Neutrophil (primary cell): ENCODE data around the gene RAP2C.

ENCODE experiments used
- H3K27ac ChIP-seq: fragments of 200-600 bp; sonication (generic); 2 replicates; pipeline ENCODE4 v1.5.1; 2016; ENCODE audit warnings: mild to moderate bottlenecking, moderate library complexity
- H3K27me3 ChIP-seq: fragments of 200-600 bp; sonication (generic); 2 replicates; pipeline ENCODE4 v1.6.0; 2016; ENCODE audit warnings: mild to moderate bottlenecking
- H3K36me3 ChIP-seq: fragments of 200-600 bp; sonication (generic); 2 replicates; pipeline ENCODE4 v1.5.1; 2017
- H3K4me1 ChIP-seq, 2 experiments: fragments of 200-600 bp in 1 of 2; sonication (generic) in 1 of 2; 1 replicate in 1 of 2; 2 replicates in 1 of 2; pipeline versions ENCODE4 v1.5.1 to v1.6.1; 2013 to 2016; ENCODE audit warnings: low read depth in 1 of 2, low read length in 1 of 2, mild to moderate bottlenecking in 1 of 2, moderate library complexity in 1 of 2; ENCODE audit not compliant: control insufficient read depth in 1 of 2, insufficient read depth in 1 of 2
- H3K4me3 ChIP-seq, 2 experiments: fragments of 200-600 bp in 1 of 2; sonication (generic) in 1 of 2; 1 replicate in 1 of 2; 2 replicates in 1 of 2; pipeline ENCODE4 v1.5.1; 2013 to 2016; ENCODE audit warnings: low read depth in 1 of 2, low read length in 1 of 2, mild to moderate bottlenecking in 1 of 2, moderate library complexity in 1 of 2
- H3K9me3 ChIP-seq: fragments of 200-600 bp; sonication (generic); 2 replicates; pipeline ENCODE4 v1.5.1; 2016
- TF ChIP-seq, protein P1 (sequence below): fragments of 200-600 bp; sonication (generic); IDR thresholded peaks from 2 replicates; pipeline ENCODE4 v1.5.1; 2016; ENCODE audit warnings: antibody characterized with exemption

RAP2C gene

DNA sequence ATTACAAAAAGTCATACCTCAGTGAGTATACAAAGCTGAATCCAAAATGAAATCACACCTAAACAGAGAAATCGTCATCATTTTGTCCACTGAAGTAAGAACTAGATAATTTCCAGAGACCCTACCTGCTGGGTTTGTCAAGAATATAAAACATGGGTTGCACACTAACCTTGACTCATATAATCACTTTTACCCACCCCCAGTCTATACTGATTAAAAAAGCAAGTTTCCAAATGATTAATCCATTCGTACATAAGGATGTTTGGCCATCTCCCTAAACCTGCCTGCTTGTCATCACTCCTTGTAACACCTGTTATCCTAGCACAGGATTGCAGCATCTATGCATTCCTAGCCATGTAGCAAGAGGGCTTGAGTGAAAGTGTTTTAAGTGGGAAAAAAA, 4.7 kb downstream of the RAP2C start:
- H3K4me3 ChIP-seq, result no peak overlapping the region
- H3K36me3 ChIP-seq, result peaks cover 30% of the 10 kb centered on the region
- no peak overlapping the region for H3K27ac ChIP-seq
- H3K4me1 ChIP-seq, result peaks cover 27 to 31% of the 10 kb centered on the region in 2 experiments
- no peaks in the 10 kb centered on the region for H3K27me3 ChIP-seq
- TF ChIP-seq, protein P1, sequence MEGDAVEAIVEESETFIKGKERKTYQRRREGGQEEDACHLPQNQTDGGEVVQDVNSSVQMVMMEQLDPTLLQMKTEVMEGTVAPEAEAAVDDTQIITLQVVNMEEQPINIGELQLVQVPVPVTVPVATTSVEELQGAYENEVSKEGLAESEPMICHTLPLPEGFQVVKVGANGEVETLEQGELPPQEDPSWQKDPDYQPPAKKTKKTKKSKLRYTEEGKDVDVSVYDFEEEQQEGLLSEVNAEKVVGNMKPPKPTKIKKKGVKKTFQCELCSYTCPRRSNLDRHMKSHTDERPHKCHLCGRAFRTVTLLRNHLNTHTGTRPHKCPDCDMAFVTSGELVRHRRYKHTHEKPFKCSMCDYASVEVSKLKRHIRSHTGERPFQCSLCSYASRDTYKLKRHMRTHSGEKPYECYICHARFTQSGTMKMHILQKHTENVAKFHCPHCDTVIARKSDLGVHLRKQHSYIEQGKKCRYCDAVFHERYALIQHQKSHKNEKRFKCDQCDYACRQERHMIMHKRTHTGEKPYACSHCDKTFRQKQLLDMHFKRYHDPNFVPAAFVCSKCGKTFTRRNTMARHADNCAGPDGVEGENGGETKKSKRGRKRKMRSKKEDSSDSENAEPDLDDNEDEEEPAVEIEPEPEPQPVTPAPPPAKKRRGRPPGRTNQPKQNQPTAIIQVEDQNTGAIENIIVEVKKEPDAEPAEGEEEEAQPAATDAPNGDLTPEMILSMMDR, result no peak
- H3K9me3 ChIP-seq, result no peaks in the 10 kb centered on the region

DNA sequence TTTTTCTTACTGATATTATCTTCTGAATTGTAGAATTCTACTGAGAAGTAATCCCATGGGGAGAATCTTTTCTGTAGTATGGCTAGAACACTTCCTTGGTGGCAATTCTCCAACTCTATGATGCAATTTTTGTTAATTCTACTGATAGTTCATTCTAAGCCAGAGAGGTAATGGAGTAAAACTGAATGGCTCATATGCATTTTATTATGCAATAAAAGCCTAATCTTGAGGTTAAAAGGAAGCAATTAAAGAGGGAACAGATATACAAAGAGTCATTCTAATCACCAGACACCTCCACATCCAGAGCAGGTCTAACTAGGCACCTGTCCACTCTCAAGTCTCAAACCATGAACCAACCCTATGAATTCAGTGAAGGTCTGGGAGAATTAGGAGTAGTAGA, 9.7 kb downstream of the RAP2C start:
- TF ChIP-seq, protein P1, result no peak
- Histone ChIP-seq H3K27ac (no peak overlapping the region), H3K4me3 (no peak overlapping the region), H3K36me3 (peaks cover 30% of the 10 kb centered on the region), H3K4me1 (peaks cover 3 to 4% of the 10 kb centered on the region in 2 experiments), H3K27me3 (no peaks in the 10 kb centered on the region), H3K9me3 (no peaks in the 10 kb centered on the region)

DNA sequence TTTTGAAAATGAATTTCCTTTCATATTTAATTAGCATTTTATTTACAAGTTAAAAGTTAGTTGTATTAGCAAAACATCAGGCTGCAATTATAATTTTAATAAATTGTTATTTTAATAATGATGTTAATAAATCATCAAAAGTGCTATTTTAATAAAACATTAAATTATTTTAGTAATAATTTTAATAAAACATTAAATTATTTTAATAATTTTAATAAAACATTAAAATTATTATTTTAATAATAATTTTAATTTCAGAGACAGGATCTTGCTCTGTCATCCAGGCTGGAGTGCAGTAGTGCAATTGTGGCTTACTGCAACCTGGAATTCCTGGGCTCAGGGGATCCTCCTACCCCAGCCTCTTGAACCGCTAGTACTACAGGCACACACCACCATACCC, 10.8 kb downstream of the RAP2C start:
- peaks cover 22% of the 10 kb centered on the region for H3K36me3 ChIP-seq
- H3K9me3 ChIP-seq, result no peaks in the 10 kb centered on the region
- H3K4me1 ChIP-seq, result peaks cover 2 to 3% of the 10 kb centered on the region in 2 experiments
- no peak overlapping the region for H3K27ac ChIP-seq
- no peak overlapping the region for H3K4me3 ChIP-seq
- TF ChIP-seq, protein P1, result no peak
- H3K27me3 ChIP-seq, result no peaks in the 10 kb centered on the region

DNA sequence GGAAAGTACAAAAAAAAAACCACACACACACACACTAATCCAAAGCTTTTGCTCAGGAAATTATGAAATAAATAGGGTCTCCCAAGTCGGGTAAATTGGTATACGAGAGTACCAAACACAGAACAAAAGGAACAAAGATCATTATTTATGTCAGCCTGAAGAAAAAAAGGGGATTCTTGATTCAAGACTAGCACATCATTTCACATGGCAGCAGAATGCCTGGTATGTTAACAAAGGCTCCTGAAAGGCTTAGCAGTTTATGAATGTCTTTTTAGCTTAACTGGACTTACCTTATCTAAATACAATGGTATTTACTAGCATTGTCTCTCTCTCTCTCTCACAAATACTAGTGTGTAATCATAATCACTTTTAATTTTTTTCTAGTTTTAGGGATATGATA, 11.3 kb downstream of the RAP2C start:
- H3K36me3 ChIP-seq, result peaks cover 18% of the 10 kb centered on the region
- no peaks in the 10 kb centered on the region for H3K9me3 ChIP-seq
- H3K27me3 ChIP-seq, result no peaks in the 10 kb centered on the region
- H3K27ac ChIP-seq, result no peak overlapping the region
- no peak overlapping the region for H3K4me3 ChIP-seq
- H3K4me1 ChIP-seq, result peaks cover 2 to 3% of the 10 kb centered on the region in 2 experiments
- TF ChIP-seq, protein P1, result no peak

DNA sequence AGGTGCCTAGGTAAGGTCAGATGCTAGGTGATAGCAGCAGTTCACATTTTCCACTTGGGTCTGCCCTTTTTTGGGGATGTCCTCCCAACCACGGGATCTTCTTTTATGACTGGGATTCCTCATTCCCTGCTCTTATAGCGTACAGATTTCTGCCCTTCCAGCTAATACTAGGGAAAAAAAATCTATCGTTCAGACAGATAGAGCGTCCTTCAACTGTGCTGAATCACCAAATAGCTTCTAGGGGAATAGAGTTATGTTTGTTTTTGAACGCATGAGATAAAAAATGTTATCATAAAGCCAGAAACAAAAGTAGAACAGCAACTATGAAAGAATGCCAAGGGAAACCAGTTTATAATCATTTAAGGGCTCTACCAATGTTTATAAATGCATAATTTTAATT, 13.0 kb downstream of the RAP2C start:
- peaks cover 10% of the 10 kb centered on the region for H3K36me3 ChIP-seq
- no peak overlapping the region for H3K27ac ChIP-seq
- TF ChIP-seq, protein P1, result no peak
- no peaks in the 10 kb centered on the region for H3K27me3 ChIP-seq
- peaks cover 2 to 3% of the 10 kb centered on the region in 2 experiments for H3K4me1 ChIP-seq
- no peak overlapping the region for H3K4me3 ChIP-seq
- no peaks in the 10 kb centered on the region for H3K9me3 ChIP-seq

DNA sequence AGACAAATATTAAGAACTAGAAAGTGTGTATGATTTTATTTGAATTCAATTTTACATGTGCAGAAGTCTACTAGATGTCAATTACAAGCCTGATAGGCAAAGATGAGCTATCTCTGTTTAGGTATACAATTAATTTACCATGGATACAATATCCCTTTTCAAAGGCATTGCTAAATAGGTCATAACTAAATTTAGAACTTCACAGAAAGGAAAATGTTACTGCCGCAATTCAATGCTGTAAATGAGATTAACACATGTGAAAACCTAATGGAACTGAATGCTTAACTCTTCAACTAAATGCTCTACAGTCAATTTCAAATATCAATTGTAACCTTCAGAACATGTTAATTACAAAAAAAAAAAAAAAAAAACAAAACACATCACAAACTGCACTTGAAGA, 14.6 kb downstream of the RAP2C start:
- H3K4me1 ChIP-seq, result no peaks in the 10 kb centered on the region
- no peaks in the 10 kb centered on the region for H3K27me3 ChIP-seq
- peaks cover 7% of the 10 kb centered on the region for H3K36me3 ChIP-seq
- no peaks in the 10 kb centered on the region for H3K9me3 ChIP-seq
- H3K4me3 ChIP-seq, result no peak overlapping the region
- TF ChIP-seq, protein P1, result no peak
- no peak overlapping the region for H3K27ac ChIP-seq
